H9 (cell line): ENCODE measurements around the gene MAPK13. TPM values are rescaled to one million over a fixed set of nuclear protein-coding genes. Genes with fewer than 3 reads are reported as not detected.

Source experiments
- DNase-seq: peaks from one replicate; pipeline ENCODE4 v3.0.0-alpha.2; 2017
- H2AFZ ChIP-seq: one replicate; pipeline ENCODE4 v1.6.1; 2013; ENCODE audit warnings: mild to moderate bottlenecking, low read length, control low read depth, moderate library complexity
- H2AK5ac ChIP-seq: 2 replicates; pipeline ENCODE4 v1.6.1; 2013; ENCODE audit warnings: low read length, control low read depth, mixed read lengths; ENCODE audit not compliant: insufficient read length
- H2BK120ac ChIP-seq: one replicate; pipeline ENCODE4 v1.6.1; 2013; ENCODE audit warnings: low read depth, mild to moderate bottlenecking, low read length, control low read depth, inconsistent platforms; ENCODE audit not compliant: poor library complexity, severe bottlenecking
- H2BK12ac ChIP-seq: 2 replicates; pipeline ENCODE4 v1.6.1; 2013; ENCODE audit warnings: low read length, control low read depth, mixed read lengths, low read depth; ENCODE audit not compliant: insufficient read length
- H2BK15ac ChIP-seq: 2 replicates; pipeline ENCODE4 v1.6.1; 2013; ENCODE audit warnings: low read depth, low read length, control low read depth
- H2BK20ac ChIP-seq: one replicate; pipeline ENCODE4 v1.6.1; 2013; ENCODE audit warnings: low read depth, mild to moderate bottlenecking, low read length, control low read depth, inconsistent platforms; ENCODE audit not compliant: poor library complexity, severe bottlenecking
- H2BK5ac ChIP-seq: 2 replicates; pipeline ENCODE4 v1.6.1; 2013; ENCODE audit warnings: low read length, control low read depth, mixed read lengths; ENCODE audit not compliant: insufficient read length
- H3K14ac ChIP-seq: 2 replicates; pipeline ENCODE4 v1.6.1; 2013; ENCODE audit warnings: low read length, control low read depth; ENCODE audit not compliant: insufficient read depth
- H3K18ac ChIP-seq: 2 replicates; pipeline ENCODE4 v1.6.1; 2013; ENCODE audit warnings: low read depth, mild to moderate bottlenecking, mixed read lengths, low read length, control low read depth; ENCODE audit not compliant: insufficient read length
- H3K23ac ChIP-seq: 2 replicates; pipeline ENCODE4 v1.6.1; 2013; ENCODE audit warnings: low read length, control low read depth, mixed read lengths, low read depth; ENCODE audit not compliant: insufficient read length
- H3K23me2 ChIP-seq: 2 replicates; pipeline ENCODE4 v1.6.1; 2013; ENCODE audit warnings: low read depth, mild to moderate bottlenecking, mixed read lengths, low read length, control low read depth; ENCODE audit not compliant: insufficient read length, poor library complexity, severe bottlenecking
- H3K27ac ChIP-seq: 2 replicates; pipeline ENCODE4 v1.5.1; 2013; ENCODE audit warnings: low read length, control low read depth, mixed read lengths, low read depth; ENCODE audit not compliant: insufficient read length
- H3K27me3 ChIP-seq: 2 replicates; pipeline ENCODE4 v1.6.1; 2013; ENCODE audit warnings: low read length, control low read depth, inconsistent platforms; ENCODE audit not compliant: insufficient read depth
- H3K4ac ChIP-seq: 2 replicates; pipeline ENCODE4 v1.6.1; 2013; ENCODE audit warnings: low read depth, mild to moderate bottlenecking, control low read depth, inconsistent platforms, low read length, moderate library complexity
- H3K4me1 ChIP-seq: 2 replicates; pipeline ENCODE4 v1.6.1; 2013; ENCODE audit warnings: low read length, control low read depth, inconsistent platforms; ENCODE audit not compliant: insufficient read depth
- H3K4me2 ChIP-seq: 2 replicates; pipeline ENCODE4 v1.6.1; 2013; ENCODE audit warnings: low read length, control low read depth, mixed read lengths; ENCODE audit not compliant: insufficient read length, insufficient read depth
- H3K56ac ChIP-seq: 2 replicates; pipeline ENCODE4 v1.6.1; 2013; ENCODE audit warnings: low read depth, mild to moderate bottlenecking, mixed read lengths, low read length, control low read depth; ENCODE audit not compliant: insufficient read length
- H3K79me1 ChIP-seq: 2 replicates; pipeline ENCODE4 v1.6.1; 2013; ENCODE audit warnings: low read depth, mild to moderate bottlenecking, moderate library complexity, low read length, control low read depth, inconsistent platforms; ENCODE audit not compliant: insufficient read depth, poor library complexity, severe bottlenecking
- H3K79me2 ChIP-seq: 2 replicates; pipeline ENCODE4 v1.6.1; 2013; ENCODE audit warnings: low read length, control low read depth, inconsistent platforms; ENCODE audit not compliant: insufficient read depth
- H3K9ac ChIP-seq: 2 replicates; pipeline ENCODE4 v1.6.1; 2013; ENCODE audit warnings: low read length, control low read depth, mixed read lengths; ENCODE audit not compliant: insufficient read length; ENCODE audit errors: extremely low read depth
- H3K9me3 ChIP-seq: one replicate; pipeline ENCODE4 v1.6.1; 2013; ENCODE audit warnings: low read depth, low read length, inconsistent platforms; ENCODE audit not compliant: control insufficient read depth
- H3T11ph ChIP-seq: one replicate; pipeline ENCODE4 v1.6.1; 2013; ENCODE audit warnings: mild to moderate bottlenecking, low read length, control low read depth, inconsistent platforms
- H4K20me1 ChIP-seq: one replicate; pipeline ENCODE4 v1.6.1; 2013; ENCODE audit not compliant: control insufficient read depth, insufficient read length, insufficient read depth
- H4K5ac ChIP-seq: 2 replicates; pipeline ENCODE4 v1.6.1; 2013; ENCODE audit warnings: low read depth, mild to moderate bottlenecking, mixed read lengths, low read length, control low read depth; ENCODE audit not compliant: insufficient read length
- H4K8ac ChIP-seq: replicated peaks from 2 replicates; pipeline ENCODE4 v1.6.1; 2013; ENCODE audit warnings: low read length, control low read depth, mixed read lengths, low read depth; ENCODE audit not compliant: insufficient read length
- H4K91ac ChIP-seq: 2 replicates; pipeline ENCODE4 v1.6.1; 2013; ENCODE audit warnings: low read depth, mild to moderate bottlenecking, moderate library complexity, mixed read lengths, low read length, control low read depth; ENCODE audit not compliant: insufficient read length
- H3K27ac Mint-ChIP-seq, 3 experiments: 2 replicates in 2 of 3; 3 replicates in 1 of 3; pipeline ENCODE4 v1.8.0; 2020 to 2021; ENCODE audit warnings: mixed read lengths in 3 of 3, mild to moderate bottlenecking in 1 of 3, moderate library complexity in 1 of 3
- H3K27me3 Mint-ChIP-seq: 2 replicates; pipeline ENCODE4 v1.8.0; 2021; ENCODE audit warnings: low read depth, mild to moderate bottlenecking, moderate library complexity, mixed read lengths
- H3K36me3 Mint-ChIP-seq, 3 experiments: 2 replicates in 2 of 3; 3 replicates in 1 of 3; pipeline ENCODE4 v1.8.0; 2020 to 2021; ENCODE audit warnings: low read depth in 3 of 3, mixed read lengths in 3 of 3; ENCODE audit not compliant: insufficient read depth in 1 of 3
- H3K4me1 Mint-ChIP-seq, 2 experiments: 2 replicates each; pipeline ENCODE4 v1.8.0; 2020; ENCODE audit warnings: mixed read lengths in 2 of 2
- H3K4me3 Mint-ChIP-seq, 2 experiments: 2 replicates in 1 of 2; 3 replicates in 1 of 2; pipeline ENCODE4 v1.8.0; 2020 to 2021; ENCODE audit warnings: mild to moderate bottlenecking in 2 of 2, mixed read lengths in 2 of 2, moderate library complexity in 1 of 2
- H3K9me3 Mint-ChIP-seq, 2 experiments: 2 replicates in 1 of 2; 3 replicates in 1 of 2; pipeline ENCODE4 v1.8.0; 2020; ENCODE audit warnings: mild to moderate bottlenecking in 2 of 2, mixed read lengths in 2 of 2, moderate library complexity in 1 of 2
- WGBS: extraction: QIAGEN DNeasy Blood & Tissue Kit; methylation state at CpG from one replicate; pipeline ENCODE4 v1.1.7; 2013; ENCODE audit warnings: missing lambda C conversion rate, low lambda C conversion rate, mixed read lengths; ENCODE audit not compliant: insufficient read length; ENCODE audit errors: extremely low coverage; 5-methylcytosine and 5-hydroxymethylcytosine counted together
- total RNA-seq: library from RNA; stranded (reverse); gene quantifications from 2 replicates; pipeline ENCODE4 v1.2.1, GENCODE V29; 2021
- TF ChIP-seq, protein P1 (sequence below): fragments of 200-600 bp; sonication (generic); conservative IDR thresholded peaks from 3 replicates; pipeline ENCODE4 v1.8.0; 2021; ENCODE audit warnings: antibody characterized with exemption, mild to moderate bottlenecking

Gene MAPK13
- total RNA-seq, 1 experiment from 2014 or later, result 18.9 TPM

DNA sequence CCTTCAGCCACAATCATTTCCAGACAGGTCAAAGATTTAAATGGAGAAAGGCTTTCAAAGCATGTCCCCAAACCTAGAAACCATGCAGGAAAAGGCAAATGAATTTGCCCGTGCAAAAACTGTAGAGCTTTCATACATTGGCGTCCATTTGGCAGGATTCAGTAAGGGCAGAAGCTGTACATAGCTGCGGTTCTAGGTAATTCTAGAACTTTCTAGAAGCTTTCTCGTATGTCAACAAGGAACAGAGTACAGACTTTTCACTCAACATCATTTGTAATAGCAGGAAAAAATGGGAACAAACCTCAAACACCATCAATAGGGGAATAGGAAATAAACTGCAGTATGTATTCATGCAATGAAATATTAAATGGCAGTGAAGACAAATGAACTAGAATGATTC lies 11.1 kb upstream of the MAPK13 start:
- no peaks in the 10 kb centered on the region for H3K9me3 Mint-ChIP-seq
- TF ChIP-seq, protein P1, sequence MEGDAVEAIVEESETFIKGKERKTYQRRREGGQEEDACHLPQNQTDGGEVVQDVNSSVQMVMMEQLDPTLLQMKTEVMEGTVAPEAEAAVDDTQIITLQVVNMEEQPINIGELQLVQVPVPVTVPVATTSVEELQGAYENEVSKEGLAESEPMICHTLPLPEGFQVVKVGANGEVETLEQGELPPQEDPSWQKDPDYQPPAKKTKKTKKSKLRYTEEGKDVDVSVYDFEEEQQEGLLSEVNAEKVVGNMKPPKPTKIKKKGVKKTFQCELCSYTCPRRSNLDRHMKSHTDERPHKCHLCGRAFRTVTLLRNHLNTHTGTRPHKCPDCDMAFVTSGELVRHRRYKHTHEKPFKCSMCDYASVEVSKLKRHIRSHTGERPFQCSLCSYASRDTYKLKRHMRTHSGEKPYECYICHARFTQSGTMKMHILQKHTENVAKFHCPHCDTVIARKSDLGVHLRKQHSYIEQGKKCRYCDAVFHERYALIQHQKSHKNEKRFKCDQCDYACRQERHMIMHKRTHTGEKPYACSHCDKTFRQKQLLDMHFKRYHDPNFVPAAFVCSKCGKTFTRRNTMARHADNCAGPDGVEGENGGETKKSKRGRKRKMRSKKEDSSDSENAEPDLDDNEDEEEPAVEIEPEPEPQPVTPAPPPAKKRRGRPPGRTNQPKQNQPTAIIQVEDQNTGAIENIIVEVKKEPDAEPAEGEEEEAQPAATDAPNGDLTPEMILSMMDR, result no peak
- Histone ChIP-seq H3K56ac (no peak overlapping the region), H3T11ph (no peak overlapping the region), H4K91ac (no peak overlapping the region), H3K27me3 (no peaks in the 10 kb centered on the region), H3K79me1 (no peaks in the 10 kb centered on the region), H2AK5ac (no peak overlapping the region), H2BK120ac (no peak overlapping the region), H3K27ac (no peak overlapping the region), H4K20me1 (no peaks in the 10 kb centered on the region), H2BK12ac (no peak overlapping the region), H4K8ac (no peak overlapping the region), H2AFZ (no peak overlapping the region), H3K4me1 (peaks cover 4% of the 10 kb centered on the region), H3K79me2 (no peaks in the 10 kb centered on the region), H2BK5ac (no peak overlapping the region), H3K4me2 (no peak overlapping the region), H2BK20ac (no peak overlapping the region), H3K14ac (no peak overlapping the region), H4K5ac (no peak overlapping the region), H3K4ac (no peak overlapping the region), H2BK15ac (no peak overlapping the region), H3K18ac (no peak overlapping the region), H3K23me2 (no peaks in the 10 kb centered on the region), H3K23ac (no peak overlapping the region), H3K9me3 (no peaks in the 10 kb centered on the region), H3K9ac (no peak overlapping the region)
- DNase-seq, result no peak
- peaks cover 23 to 25% of the 10 kb centered on the region in 2 experiments for H3K4me1 Mint-ChIP-seq
- no peak overlapping the region for H3K4me3 Mint-ChIP-seq
- WGBS, result no CpG with 5 or more reads among the region's 4 CpGs
- H3K36me3 Mint-ChIP-seq, result peaks cover 0 to 3% (median 0%) of the 10 kb centered on the region in 3 experiments; a peak in 3 of 7 replicates
- no peak overlapping the region for H3K27ac Mint-ChIP-seq
- H3K27me3 Mint-ChIP-seq, result peaks cover 2% of the 10 kb centered on the region; the same call in 1 of the 2 replicates
